ENCODE measurements around the gene CYB5A.
A peak's percentile ranks its signal among the peaks of the same experiment; 100 is the strongest.

CYB5A gene

GRCh38 chr18:74291771-74292540, at the start of gene CYB5A:
CYB5A (minus strand) TSS chr18:74291963; CDS start chr18:74291875, 88 bp downstream.
- in situ Hi-C loops (cut with HindIII; ENCODE audit: low sequenced_read_pairs): no loop called here
- H3K4me3 ChIP-seq (ENCODE audit: low read depth, low read length): peak within 1 kb of the TSS; percentile 75
- peak; percentile 28 for TF ChIP-seq CTCF (IDR thresholded peaks at IDR 0.05; ENCODE audit: low read depth, low read length, missing control alignments)
- peak; percentile 89 for DNase-seq (ENCODE audit: low read depth)

DNA sequence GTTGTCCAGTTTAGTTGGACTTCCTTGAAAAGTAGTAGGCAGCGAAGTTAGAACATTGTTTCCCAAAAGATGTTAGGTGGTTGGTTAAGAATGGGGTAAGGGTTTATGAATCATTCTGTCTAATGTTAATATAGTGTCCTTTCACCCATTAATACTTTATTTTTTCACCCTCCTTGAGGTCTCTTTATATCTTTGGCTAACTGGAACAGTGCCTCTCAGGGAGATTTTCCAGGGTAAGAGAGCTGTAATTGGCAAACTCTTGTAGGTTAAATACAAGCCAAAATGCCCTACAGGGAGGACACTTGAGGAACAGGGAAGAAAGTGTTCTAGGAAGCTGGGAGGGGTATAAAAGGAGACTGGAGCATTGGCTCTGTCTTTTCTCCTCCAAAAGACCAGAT, 46.1 kb upstream of the CYB5A start:
- no peak overlapping the region for H3K4me3 ChIP-seq (ENCODE audit: low read depth, low read length)
- in situ Hi-C loops (cut with HindIII; ENCODE audit: low sequenced_read_pairs): loop anchor here (25.0 kb wide), 1 partner anchor 151 kb away; no protein-coding TSS in a partner anchor
- TF ChIP-seq CTCF (IDR thresholded peaks at IDR 0.05; ENCODE audit: low read depth, low read length, missing control alignments): no peak
- no peak for DNase-seq (ENCODE audit: low read depth)

GRCh38 chr18:74337155-74337911, 45.6 kb upstream of the CYB5A start:
- no peak overlapping the region for H3K4me3 ChIP-seq (ENCODE audit: low read depth, low read length)
- TF ChIP-seq CTCF (IDR thresholded peaks at IDR 0.05; ENCODE audit: low read depth, low read length, missing control alignments): no peak
- no peak for DNase-seq (ENCODE audit: low read depth)
- in situ Hi-C loops (cut with HindIII; ENCODE audit: low sequenced_read_pairs): loop anchor here (25.0 kb wide), 1 partner anchor 150 kb away; no protein-coding TSS in a partner anchor

DNA sequence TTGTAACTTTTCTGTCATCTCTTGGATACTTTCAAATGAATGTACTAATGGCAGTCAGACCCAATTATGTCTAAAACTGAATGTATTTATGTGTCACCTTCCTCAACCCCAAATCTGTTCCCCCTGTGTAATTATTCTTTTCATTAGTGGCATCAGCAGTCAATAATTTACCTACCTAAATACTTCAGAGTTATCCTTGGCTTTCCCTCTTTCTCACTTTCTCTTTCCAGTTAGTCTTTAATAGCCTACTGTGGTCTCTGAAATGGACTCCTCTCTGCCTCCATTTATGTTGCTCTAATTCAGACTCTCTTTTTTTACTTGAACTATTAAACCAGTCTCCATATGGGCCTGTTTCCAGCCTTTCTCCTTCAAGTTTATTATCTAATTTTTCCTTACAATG, 44.9 kb upstream of the CYB5A start:
- no peak for TF ChIP-seq CTCF (IDR thresholded peaks at IDR 0.05; ENCODE audit: low read depth, low read length, missing control alignments)
- DNase-seq (ENCODE audit: low read depth): no peak
- in situ Hi-C loops (cut with HindIII; ENCODE audit: low sequenced_read_pairs): loop anchor here (25.0 kb wide), 1 partner anchor 149 kb away; no protein-coding TSS in a partner anchor
- H3K4me3 ChIP-seq (ENCODE audit: low read depth, low read length): no peak overlapping the region

- no peak overlapping the region for H3K4me3 ChIP-seq (ENCODE audit: low read depth, low read length)
- no peak for DNase-seq (ENCODE audit: low read depth)
- in situ Hi-C loops (cut with HindIII; ENCODE audit: low sequenced_read_pairs): loop anchor here (25.0 kb wide), 1 partner anchor 147 kb away; no protein-coding TSS in a partner anchor
- TF ChIP-seq CTCF (IDR thresholded peaks at IDR 0.05; ENCODE audit: low read depth, low read length, missing control alignments): no peak
These were observed 42.6 kb upstream of the CYB5A start for GRCh38 chr18:74334242-74334893.

DNA sequence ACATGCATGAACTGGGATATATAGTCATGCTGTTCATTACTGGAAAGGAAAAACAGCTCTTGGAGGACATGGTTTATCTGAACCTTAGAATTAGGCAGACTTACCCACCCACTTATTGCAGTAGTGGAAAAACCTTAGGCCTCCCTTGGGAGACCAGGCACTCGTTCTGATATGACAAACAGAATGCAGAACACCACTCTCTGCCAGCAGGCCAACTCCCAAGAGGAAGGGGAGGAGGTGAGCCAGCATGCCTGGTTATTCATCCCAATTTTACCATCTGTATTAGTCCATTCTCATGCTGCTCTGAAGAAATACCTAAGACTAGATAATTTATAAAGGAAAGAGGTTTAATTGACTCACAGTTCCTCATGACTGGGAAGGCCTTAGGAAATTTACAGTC, 41.3 kb upstream of the CYB5A start:
- DNase-seq (ENCODE audit: low read depth): no peak
- no peak overlapping the region for H3K4me3 ChIP-seq (ENCODE audit: low read depth, low read length)
- no peak for TF ChIP-seq CTCF (IDR thresholded peaks at IDR 0.05; ENCODE audit: low read depth, low read length, missing control alignments)
- in situ Hi-C loops (cut with HindIII; ENCODE audit: low sequenced_read_pairs): loop anchor here (25.0 kb wide), 1 partner anchor 146 kb away; no protein-coding TSS in a partner anchor

Measured in astrocyte of the cerebellum (primary cell).